ENCODE results near the gene CRACDL.

CRACDL gene

GRCh38 chr2:98935777-98936352 lies at the start of gene CRACDL:
CRACDL (minus strand) TSS chr2:98936225; CDS start chr2:98846800, 89,425 bp downstream.
- no peak for DNase-seq (ENCODE audit: low read depth)

- DNase-seq (ENCODE audit: low read depth) = no peak
Observed at GRCh38 chr2:98975611-98976010, 39.6 kb upstream of the CRACDL start.

- DNase-seq (ENCODE audit: low read depth) = no peak
Observed at GRCh38 chr2:98972582-98973167, 36.6 kb upstream of the CRACDL start.

- DNase-seq (ENCODE audit: low read depth) = no peak
Observed at GRCh38 chr2:98959810-98960507, 23.9 kb upstream of the CRACDL start.

GRCh38 chr2:98952966-98953365 lies 16.9 kb upstream of the CRACDL start:
- no peak for DNase-seq (ENCODE audit: low read depth)

GRCh38 chr2:98948956-98949739 lies 13.1 kb upstream of the CRACDL start:
- DNase-seq (ENCODE audit: low read depth) = no peak

- no peak for DNase-seq (ENCODE audit: low read depth)
Observed at GRCh38 chr2:98947554-98947953, 11.5 kb upstream of the CRACDL start.

GRCh38 chr2:98946855-98947254 lies 10.8 kb upstream of the CRACDL start:
- no peak for DNase-seq (ENCODE audit: low read depth)

- no peak for DNase-seq (ENCODE audit: low read depth)
Observed at GRCh38 chr2:98944775-98945174, 8.8 kb upstream of the CRACDL start.

GRCh38 chr2:98940102-98940501 lies 4.1 kb upstream of the CRACDL start:
- no peak for DNase-seq (ENCODE audit: low read depth)

GRCh38 chr2:98937906-98938305 lies 1.9 kb upstream of the CRACDL start:
- DNase-seq (ENCODE audit: low read depth) = no peak

GRCh38 chr2:98936353-98937351 lies 627 bp upstream of the CRACDL start:
- DNase-seq (ENCODE audit: low read depth) = no peak

- no peak for DNase-seq (ENCODE audit: low read depth)
Observed at GRCh38 chr2:98935111-98935770, 784 bp downstream of the CRACDL start.

GRCh38 chr2:98932778-98933343 lies 3.2 kb downstream of the CRACDL start:
- DNase-seq (ENCODE audit: low read depth) = no peak

- DNase-seq (ENCODE audit: low read depth) = no peak
Observed at GRCh38 chr2:98932164-98932563, 3.9 kb downstream of the CRACDL start.

- DNase-seq (ENCODE audit: low read depth) = no peak
Observed at GRCh38 chr2:98931596-98931995, 4.4 kb downstream of the CRACDL start.

GRCh38 chr2:98929920-98930319 lies 6.1 kb downstream of the CRACDL start:
- no peak for DNase-seq (ENCODE audit: low read depth)

- no peak for DNase-seq (ENCODE audit: low read depth)
Observed at GRCh38 chr2:98928242-98928641, 7.8 kb downstream of the CRACDL start.

GRCh38 chr2:98927027-98927426 lies 9.0 kb downstream of the CRACDL start:
- DNase-seq (ENCODE audit: low read depth) = no peak

- DNase-seq (ENCODE audit: low read depth) = no peak
Observed at GRCh38 chr2:98926601-98927000, 9.4 kb downstream of the CRACDL start.

GRCh38 chr2:98924910-98925309 lies 11.1 kb downstream of the CRACDL start:
- no peak for DNase-seq (ENCODE audit: low read depth)

All from CMK (cell line).